Bronchial epithelial cell (primary cell): ENCODE measurements around the gene UGT1A5. TPM values are rescaled to one million over a fixed set of nuclear protein-coding genes. Genes with fewer than 3 reads are reported as not detected.

Source experiments
- DNase-seq: peaks from one replicate; pipeline ENCODE4 v3.0.0-alpha.2; 2010; ENCODE audit warnings: low read depth
- FAIRE-seq: peaks from 2 replicates; lab custom pipeline; 2011; peaks lifted over from hg19 to GRCh38; lab: Jason Lieb, UNC
- H3K27me3 ChIP-seq: 2 replicates; pipeline ENCODE4 v1.5.1; 2011; ENCODE audit warnings: low read length; ENCODE audit not compliant: control insufficient read depth, insufficient read depth
- H3K36me3 ChIP-seq: 2 replicates; pipeline ENCODE4 v1.5.1; 2011; ENCODE audit warnings: low read length; ENCODE audit not compliant: control insufficient read depth, insufficient read depth
- H3K4me3 ChIP-seq: 2 replicates; pipeline ENCODE4 v1.5.1; 2011; ENCODE audit warnings: mild to moderate bottlenecking, low read depth, low read length, control low read depth
- total RNA-seq: library from RNA; depleted of rRNA; stranded (reverse); fragments of >200 nt; gene quantifications from 2 replicates; pipeline ENCODE4 v1.2.1, GENCODE V29; 2014
- TF ChIP-seq, protein P1 (sequence below): IDR thresholded peaks from 2 replicates; pipeline ENCODE4 v1.5.1; 2011; ENCODE audit warnings: mild to moderate bottlenecking, moderate library complexity, low read length, control low read depth, inconsistent platforms; ENCODE audit not compliant: insufficient read depth, severe bottlenecking

Gene UGT1A5
- total RNA-seq, 1 donor from 2014 or later, result 0.26 TPM

DNA sequence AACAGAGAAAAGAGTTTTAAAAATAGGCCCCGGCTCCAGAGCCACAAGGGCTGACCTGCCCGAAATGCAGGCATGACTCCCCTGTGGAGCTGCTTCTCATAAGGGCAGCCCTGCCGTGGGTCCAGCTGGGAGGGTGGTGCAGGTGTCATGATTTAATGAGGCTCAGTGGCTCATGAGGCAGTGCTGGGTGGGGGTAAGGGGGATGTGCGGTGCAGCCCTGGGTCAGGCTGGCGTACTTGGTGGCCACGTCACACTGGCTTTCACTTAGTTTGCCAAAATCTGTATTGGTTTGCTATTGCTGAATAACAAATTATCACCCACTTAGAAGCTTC, 108.0 kb downstream of the UGT1A5 start:
- Histone ChIP-seq H3K4me3 (no peak overlapping the region), H3K36me3 (no peaks in the 10 kb centered on the region), H3K27me3 (no peaks in the 10 kb centered on the region)
- FAIRE-seq (no peak), DNase-seq (no peak)
- TF ChIP-seq, protein P1, sequence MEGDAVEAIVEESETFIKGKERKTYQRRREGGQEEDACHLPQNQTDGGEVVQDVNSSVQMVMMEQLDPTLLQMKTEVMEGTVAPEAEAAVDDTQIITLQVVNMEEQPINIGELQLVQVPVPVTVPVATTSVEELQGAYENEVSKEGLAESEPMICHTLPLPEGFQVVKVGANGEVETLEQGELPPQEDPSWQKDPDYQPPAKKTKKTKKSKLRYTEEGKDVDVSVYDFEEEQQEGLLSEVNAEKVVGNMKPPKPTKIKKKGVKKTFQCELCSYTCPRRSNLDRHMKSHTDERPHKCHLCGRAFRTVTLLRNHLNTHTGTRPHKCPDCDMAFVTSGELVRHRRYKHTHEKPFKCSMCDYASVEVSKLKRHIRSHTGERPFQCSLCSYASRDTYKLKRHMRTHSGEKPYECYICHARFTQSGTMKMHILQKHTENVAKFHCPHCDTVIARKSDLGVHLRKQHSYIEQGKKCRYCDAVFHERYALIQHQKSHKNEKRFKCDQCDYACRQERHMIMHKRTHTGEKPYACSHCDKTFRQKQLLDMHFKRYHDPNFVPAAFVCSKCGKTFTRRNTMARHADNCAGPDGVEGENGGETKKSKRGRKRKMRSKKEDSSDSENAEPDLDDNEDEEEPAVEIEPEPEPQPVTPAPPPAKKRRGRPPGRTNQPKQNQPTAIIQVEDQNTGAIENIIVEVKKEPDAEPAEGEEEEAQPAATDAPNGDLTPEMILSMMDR, result no peak

DNA sequence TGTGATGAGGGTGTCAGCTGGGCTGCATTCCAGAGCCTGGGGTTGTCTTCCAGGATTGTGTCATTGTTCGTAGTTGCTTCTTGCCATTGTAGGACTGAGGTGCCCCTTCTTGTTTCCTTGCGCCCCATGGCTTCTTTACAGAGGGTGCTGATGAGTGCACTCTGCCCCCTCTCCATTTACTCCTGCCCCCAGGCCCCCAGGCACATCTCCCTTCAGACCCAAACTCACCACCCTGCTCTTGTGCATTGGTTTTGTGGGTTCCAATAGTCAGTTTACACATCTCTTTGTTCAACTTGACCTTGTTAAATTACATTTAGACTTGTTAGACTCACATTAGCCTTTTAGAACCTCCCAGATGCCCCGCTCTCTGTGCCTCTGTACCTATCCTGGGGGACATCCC, 108.5 kb downstream of the UGT1A5 start:
- FAIRE-seq, result no peak
- no peaks in the 10 kb centered on the region for H3K36me3 ChIP-seq
- TF ChIP-seq, protein P1, result no peak
- H3K27me3 ChIP-seq, result no peaks in the 10 kb centered on the region
- no peak overlapping the region for H3K4me3 ChIP-seq
- DNase-seq, result no peak

DNA sequence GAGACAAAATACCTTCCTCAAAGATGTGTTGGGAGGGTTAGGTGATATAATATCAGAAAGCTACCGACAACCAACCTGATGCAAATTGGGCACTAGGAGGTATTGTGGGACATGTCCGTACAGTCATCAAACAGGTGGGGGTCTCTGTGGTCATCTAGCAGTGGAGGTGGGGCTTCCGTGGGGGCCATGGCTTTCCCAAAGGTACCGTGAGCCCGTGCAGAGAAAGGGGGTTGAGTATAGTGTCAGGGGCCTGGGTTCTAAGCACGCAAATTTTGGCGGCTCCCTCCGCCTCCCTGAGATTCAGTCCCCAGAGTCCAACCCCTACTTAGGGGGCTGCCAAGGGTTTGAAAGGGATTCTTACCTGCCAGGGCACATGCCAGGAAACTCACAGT, 109.0 kb downstream of the UGT1A5 start:
- H3K4me3 ChIP-seq, result no peak overlapping the region
- FAIRE-seq (no peak), DNase-seq (no peak)

GRCh38 chr2:233822101-233822771, 109.5 kb downstream of the UGT1A5 start:
- no peaks in the 10 kb centered on the region for H3K27me3 ChIP-seq
- TF ChIP-seq, protein P1, result no peak
- FAIRE-seq, result no peak

More for the DNA sequence above, 109.0 kb downstream of the UGT1A5 start:
- Histone ChIP-seq H3K27me3 (no peaks in the 10 kb centered on the region), H3K36me3 (no peaks in the 10 kb centered on the region)
- TF ChIP-seq, protein P1, result no peak

More at GRCh38 chr2:233822101-233822771, 109.5 kb downstream of the UGT1A5 start:
- no peaks in the 10 kb centered on the region for H3K36me3 ChIP-seq
- no peak overlapping the region for H3K4me3 ChIP-seq
- DNase-seq, result no peak

Other genes starting within 250 kb of the UGT1A5 start
- gene USP40, start 146.1 kb upstream of the UGT1A5 start, total RNA-seq, result 21.1 and 27.0 TPM in 2 replicates
- gene UGT1A8, start 95.3 kb upstream of the UGT1A5 start, total RNA-seq, result under 0.01 TPM in 2 replicates
- not detected in 2 replicates for gene UGT1A10, start 76.5 kb upstream of the UGT1A5 start, total RNA-seq
- 0.26 TPM in 1 of 2 replicates, not detected in the other for gene UGT1A9, start 41.0 kb upstream of the UGT1A5 start, total RNA-seq
- 0.53 and 2.2 TPM in 2 replicates for gene UGT1A7, start 31.0 kb upstream of the UGT1A5 start, total RNA-seq
- 12.9 and 43.0 TPM in 2 replicates for gene UGT1A6, start 20.0 kb upstream of the UGT1A5 start, total RNA-seq
- gene UGT1A4, start 5.8 kb downstream of the UGT1A5 start, total RNA-seq, result 0.26 and 2.9 TPM in 2 replicates
- 2.7 TPM in 1 of 2 replicates, not detected in the other for gene UGT1A3, start 16.1 kb downstream of the UGT1A5 start, total RNA-seq
- under 0.01 and 1.5 TPM in 2 replicates for gene UGT1A1, start 47.4 kb downstream of the UGT1A5 start, total RNA-seq
- gene MROH2A, start 65.4 kb downstream of the UGT1A5 start, total RNA-seq, result not detected in 2 replicates
- gene HJURP, start 141.6 kb downstream of the UGT1A5 start, total RNA-seq, result under 0.01 and 0.13 TPM in 2 replicates
- not detected in 2 replicates for gene TRPM8, start 204.5 kb downstream of the UGT1A5 start, total RNA-seq